22Rv1 (cell line): ENCODE measurements around the gene JAG2.

Experiments used
- ZFX ChIP-seq: fragments of 450-650 bp; IDR thresholded peaks from 2 replicates; pipeline ENCODE4 v1.6.1; 2017; ENCODE audit warnings: antibody characterized with exemption, borderline replicate concordance
- TF ChIP-seq, protein P1 (sequence below): fragments of 450-650 bp; IDR thresholded peaks from 2 replicates; pipeline ENCODE4 v1.5.1; 2017; ENCODE audit warnings: mild to moderate bottlenecking

DNA sequence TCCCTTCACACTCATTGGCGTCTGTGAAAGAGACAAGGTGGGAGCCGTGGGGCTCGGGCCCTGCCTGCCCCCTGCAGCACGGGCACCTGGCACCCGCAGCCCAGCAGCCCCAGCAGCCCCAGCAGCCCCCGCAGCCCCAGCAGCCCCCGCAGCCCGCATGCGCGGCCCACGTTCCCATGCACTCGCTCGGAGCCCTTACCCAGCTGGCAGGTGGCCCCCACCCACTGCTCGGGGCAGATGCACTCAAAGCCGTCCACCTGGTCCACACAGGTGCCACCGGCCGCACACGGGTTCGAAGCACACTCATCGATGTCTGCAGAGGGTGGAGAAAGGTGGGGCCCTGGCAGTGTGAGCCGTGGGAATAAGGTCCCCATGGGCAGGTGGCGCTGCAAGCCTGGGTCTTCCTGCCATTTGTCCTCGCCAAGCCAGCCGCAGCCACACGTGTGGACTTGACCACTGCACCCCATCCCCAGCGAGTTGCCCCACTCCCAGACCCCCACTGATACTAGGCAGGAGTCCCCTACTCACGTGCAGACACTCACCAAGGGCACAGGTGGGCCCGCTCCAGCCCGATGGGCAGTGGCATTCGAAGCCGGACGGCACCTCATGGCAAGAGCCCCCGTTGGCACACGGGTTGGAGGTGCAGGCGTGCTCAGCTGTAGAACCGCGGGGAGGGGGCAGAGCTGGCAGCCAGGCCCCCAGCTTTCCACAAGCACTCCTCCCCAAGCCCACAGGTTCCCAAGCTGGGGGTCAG is 17.3 kb downstream of the JAG2 start:
- TF ChIP-seq, protein P1, sequence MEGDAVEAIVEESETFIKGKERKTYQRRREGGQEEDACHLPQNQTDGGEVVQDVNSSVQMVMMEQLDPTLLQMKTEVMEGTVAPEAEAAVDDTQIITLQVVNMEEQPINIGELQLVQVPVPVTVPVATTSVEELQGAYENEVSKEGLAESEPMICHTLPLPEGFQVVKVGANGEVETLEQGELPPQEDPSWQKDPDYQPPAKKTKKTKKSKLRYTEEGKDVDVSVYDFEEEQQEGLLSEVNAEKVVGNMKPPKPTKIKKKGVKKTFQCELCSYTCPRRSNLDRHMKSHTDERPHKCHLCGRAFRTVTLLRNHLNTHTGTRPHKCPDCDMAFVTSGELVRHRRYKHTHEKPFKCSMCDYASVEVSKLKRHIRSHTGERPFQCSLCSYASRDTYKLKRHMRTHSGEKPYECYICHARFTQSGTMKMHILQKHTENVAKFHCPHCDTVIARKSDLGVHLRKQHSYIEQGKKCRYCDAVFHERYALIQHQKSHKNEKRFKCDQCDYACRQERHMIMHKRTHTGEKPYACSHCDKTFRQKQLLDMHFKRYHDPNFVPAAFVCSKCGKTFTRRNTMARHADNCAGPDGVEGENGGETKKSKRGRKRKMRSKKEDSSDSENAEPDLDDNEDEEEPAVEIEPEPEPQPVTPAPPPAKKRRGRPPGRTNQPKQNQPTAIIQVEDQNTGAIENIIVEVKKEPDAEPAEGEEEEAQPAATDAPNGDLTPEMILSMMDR, result no peak
- no peak for TF ChIP-seq ZFX
